Measurements from ENCODE around the gene TRPM3. TPM values are rescaled to one million over a fixed set of nuclear protein-coding genes. Genes with fewer than 3 reads are reported as not detected.

Gene TRPM3
- total and polyA plus RNA-seq, 2 of the 13 experiments (the other 11 are each of a cell fraction or from before 2014, with no cell fraction given) = not detected

DNA sequence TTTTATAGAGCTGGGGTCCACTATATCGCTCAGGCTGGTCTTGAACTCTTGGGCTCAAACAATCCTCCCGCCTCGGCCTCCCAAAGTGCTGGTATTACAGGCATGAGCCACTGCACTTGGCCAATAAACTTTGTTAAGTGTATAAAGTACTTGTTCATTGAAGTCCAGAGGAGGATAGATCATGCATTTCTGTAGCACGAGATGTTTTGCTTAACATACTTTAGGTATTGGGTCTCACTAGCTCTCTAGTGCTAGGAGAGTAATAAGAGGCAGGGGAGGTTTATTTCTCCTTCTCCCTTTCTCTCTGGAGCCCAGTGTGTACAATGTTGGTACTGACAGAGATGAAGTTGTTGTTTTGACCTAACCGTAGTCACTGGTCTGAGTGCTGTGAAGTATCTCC is 581.4 kb downstream of the TRPM3 start (continued):
- TF ChIP-seq, protein P1, sequence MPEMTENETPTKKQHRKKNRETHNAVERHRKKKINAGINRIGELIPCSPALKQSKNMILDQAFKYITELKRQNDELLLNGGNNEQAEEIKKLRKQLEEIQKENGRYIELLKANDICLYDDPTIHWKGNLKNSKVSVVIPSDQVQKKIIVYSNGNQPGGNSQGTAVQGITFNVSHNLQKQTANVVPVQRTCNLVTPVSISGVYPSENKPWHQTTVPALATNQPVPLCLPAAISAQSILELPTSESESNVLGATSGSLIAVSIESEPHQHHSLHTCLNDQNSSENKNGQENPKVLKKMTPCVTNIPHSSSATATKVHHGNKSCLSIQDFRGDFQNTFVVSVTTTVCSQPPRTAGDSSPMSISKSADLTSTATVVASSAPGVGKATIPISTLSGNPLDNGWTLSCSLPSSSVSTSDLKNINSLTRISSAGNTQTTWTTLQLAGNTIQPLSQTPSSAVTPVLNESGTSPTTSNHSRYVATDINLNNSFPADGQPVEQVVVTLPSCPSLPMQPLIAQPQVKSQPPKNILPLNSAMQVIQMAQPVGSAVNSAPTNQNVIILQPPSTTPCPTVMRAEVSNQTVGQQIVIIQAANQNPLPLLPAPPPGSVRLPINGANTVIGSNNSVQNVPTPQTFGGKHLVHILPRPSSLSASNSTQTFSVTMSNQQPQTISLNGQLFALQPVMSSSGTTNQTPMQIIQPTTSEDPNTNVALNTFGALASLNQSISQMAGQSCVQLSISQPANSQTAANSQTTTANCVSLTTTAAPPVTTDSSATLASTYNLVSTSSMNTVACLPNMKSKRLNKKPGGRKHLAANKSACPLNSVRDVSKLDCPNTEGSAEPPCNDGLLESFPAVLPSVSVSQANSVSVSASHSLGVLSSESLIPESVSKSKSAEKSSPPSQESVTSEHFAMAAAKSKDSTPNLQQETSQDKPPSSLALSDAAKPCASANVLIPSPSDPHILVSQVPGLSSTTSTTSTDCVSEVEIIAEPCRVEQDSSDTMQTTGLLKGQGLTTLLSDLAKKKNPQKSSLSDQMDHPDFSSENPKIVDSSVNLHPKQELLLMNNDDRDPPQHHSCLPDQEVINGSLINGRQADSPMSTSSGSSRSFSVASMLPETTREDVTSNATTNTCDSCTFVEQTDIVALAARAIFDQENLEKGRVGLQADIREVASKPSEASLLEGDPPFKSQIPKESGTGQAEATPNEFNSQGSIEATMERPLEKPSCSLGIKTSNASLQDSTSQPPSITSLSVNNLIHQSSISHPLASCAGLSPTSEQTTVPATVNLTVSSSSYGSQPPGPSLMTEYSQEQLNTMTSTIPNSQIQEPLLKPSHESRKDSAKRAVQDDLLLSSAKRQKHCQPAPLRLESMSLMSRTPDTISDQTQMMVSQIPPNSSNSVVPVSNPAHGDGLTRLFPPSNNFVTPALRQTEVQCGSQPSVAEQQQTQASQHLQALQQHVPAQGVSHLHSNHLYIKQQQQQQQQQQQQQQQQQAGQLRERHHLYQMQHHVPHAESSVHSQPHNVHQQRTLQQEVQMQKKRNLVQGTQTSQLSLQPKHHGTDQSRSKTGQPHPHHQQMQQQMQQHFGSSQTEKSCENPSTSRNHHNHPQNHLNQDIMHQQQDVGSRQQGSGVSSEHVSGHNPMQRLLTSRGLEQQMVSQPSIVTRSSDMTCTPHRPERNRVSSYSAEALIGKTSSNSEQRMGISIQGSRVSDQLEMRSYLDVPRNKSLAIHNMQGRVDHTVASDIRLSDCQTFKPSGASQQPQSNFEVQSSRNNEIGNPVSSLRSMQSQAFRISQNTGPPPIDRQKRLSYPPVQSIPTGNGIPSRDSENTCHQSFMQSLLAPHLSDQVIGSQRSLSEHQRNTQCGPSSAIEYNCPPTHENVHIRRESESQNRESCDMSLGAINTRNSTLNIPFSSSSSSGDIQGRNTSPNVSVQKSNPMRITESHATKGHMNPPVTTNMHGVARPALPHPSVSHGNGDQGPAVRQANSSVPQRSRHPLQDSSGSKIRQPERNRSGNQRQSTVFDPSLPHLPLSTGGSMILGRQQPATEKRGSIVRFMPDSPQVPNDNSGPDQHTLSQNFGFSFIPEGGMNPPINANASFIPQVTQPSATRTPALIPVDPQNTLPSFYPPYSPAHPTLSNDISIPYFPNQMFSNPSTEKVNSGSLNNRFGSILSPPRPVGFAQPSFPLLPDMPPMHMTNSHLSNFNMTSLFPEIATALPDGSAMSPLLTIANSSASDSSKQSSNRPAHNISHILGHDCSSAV (CRISPR knock-in tag; IDR thresholded peaks at IDR 0.05; ENCODE audit: borderline replicate concordance) = no peak
- TF ChIP-seq U2AF2 (IDR thresholded peaks at IDR 0.05; ENCODE audit: low read depth, low read length) (no peak), KMT2B (CRISPR knock-in tag; IDR thresholded peaks at IDR 0.05) (no peak), ZNF598 (CRISPR knock-in tag; IDR thresholded peaks at IDR 0.05; ENCODE audit: borderline replicate concordance) (no peak), IRF2 (CRISPR knock-in tag; IDR thresholded peaks at IDR 0.05) (no peak)

DNA sequence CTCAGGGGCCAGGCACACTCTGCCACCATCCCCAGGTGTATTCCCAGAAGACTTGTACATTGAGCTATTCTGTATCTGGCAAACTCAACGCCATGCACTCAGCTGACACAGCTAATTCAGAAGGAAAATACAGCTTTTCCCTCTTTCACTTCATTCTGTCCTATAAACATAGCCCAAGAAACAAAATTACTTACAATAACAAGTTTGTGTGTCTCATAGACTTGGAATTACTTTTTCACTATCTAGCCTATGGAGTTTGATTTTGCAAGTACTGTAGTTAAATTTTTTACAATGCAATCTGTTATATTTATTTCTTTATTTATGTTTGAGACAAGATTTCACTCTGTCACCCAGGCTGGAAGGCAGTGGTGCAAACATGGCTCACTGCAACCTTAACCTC is 581.9 kb downstream of the TRPM3 start:
- Histone ChIP-seq H3K4me2 (ENCODE audit: low read depth, low read length) (no peak overlapping the region), H3K4me1 (ENCODE audit: insufficient read depth, low read length) (no peaks in the 10 kb centered on the region), H3K27ac (ENCODE audit: extremely low read length, insufficient read depth, low read length) (no peak overlapping the region), H4K20me1 (ENCODE audit: insufficient read depth, low read length) (no peaks in the 10 kb centered on the region), H3K36me3 (replicated peaks in 1 of 2; ENCODE audit: control insufficient read depth in 1 of 2, insufficient read depth in 2 of 2, low read length in 2 of 2) (no peaks in the 10 kb centered on the region), H3K4me3 (replicated peaks in 1 of 3; ENCODE audit: insufficient read depth in 1 of 3, low read depth in 2 of 3, low read length in 3 of 3) (no peak overlapping the region), H2AFZ (ENCODE audit: low read length) (no peak overlapping the region), H3K9me3 (ENCODE audit: low read length) (no peaks in the 10 kb centered on the region), H3K9ac (ENCODE audit: insufficient read depth, low read depth, low read length) (no peak overlapping the region), H3K27me3 (ENCODE audit: control insufficient read depth in 1 of 2, insufficient read depth in 2 of 2, low read length in 2 of 2) (no peaks in the 10 kb centered on the region), H3K79me2 (ENCODE audit: insufficient read depth, low read length) (no peaks in the 10 kb centered on the region)
- in situ Hi-C loops (cut with HindIII; ENCODE audit: extremely low pct_ligation_motif_present, low pct_unique_long_range_greater_than_20kb) = no loop called here
- ATAC-seq (no peak), FAIRE-seq (no peak), DNase-seq (ENCODE audit: low spot score) (no peak)
- no TSS peak for BruUV-seq (replicated peaks)
- 0% methylated on average over 1 of the region's 1 CpG for WGBS (ENCODE audit: low lambda C conversion rate)
- ChIA-PET POLR2A (no interaction called here), CTCF (ENCODE audit: low intra/inter-chr PET ratio, low total read pairs) (no interaction called here)
- intact Hi-C loops (cut with micrococcal nuclease; ENCODE audit: unreplicated experiment) = no loop called here
- TF ChIP-seq SMARCE1 (IDR thresholded peaks at IDR 0.05; ENCODE audit: borderline replicate concordance) (no peak), CCAR2 (optimal IDR thresholded peaks at IDR 0.05; ENCODE audit: low read depth, low read length) (no peak), SRSF1 (optimal IDR thresholded peaks at IDR 0.05; ENCODE audit: low read depth, low read length) (no peak), ZNF549 (CRISPR knock-in tag; IDR thresholded peaks at IDR 0.05) (no peak), SIN3B (IDR thresholded peaks at IDR 0.05; ENCODE audit: low read length) (no peak)
- TF ChIP-seq, protein P2, sequence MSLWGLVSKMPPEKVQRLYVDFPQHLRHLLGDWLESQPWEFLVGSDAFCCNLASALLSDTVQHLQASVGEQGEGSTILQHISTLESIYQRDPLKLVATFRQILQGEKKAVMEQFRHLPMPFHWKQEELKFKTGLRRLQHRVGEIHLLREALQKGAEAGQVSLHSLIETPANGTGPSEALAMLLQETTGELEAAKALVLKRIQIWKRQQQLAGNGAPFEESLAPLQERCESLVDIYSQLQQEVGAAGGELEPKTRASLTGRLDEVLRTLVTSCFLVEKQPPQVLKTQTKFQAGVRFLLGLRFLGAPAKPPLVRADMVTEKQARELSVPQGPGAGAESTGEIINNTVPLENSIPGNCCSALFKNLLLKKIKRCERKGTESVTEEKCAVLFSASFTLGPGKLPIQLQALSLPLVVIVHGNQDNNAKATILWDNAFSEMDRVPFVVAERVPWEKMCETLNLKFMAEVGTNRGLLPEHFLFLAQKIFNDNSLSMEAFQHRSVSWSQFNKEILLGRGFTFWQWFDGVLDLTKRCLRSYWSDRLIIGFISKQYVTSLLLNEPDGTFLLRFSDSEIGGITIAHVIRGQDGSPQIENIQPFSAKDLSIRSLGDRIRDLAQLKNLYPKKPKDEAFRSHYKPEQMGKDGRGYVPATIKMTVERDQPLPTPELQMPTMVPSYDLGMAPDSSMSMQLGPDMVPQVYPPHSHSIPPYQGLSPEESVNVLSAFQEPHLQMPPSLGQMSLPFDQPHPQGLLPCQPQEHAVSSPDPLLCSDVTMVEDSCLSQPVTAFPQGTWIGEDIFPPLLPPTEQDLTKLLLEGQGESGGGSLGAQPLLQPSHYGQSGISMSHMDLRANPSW (CRISPR knock-in tag; IDR thresholded peaks at IDR 0.05; ENCODE audit: borderline replicate concordance) = no peak
- TF ChIP-seq, protein P3, sequence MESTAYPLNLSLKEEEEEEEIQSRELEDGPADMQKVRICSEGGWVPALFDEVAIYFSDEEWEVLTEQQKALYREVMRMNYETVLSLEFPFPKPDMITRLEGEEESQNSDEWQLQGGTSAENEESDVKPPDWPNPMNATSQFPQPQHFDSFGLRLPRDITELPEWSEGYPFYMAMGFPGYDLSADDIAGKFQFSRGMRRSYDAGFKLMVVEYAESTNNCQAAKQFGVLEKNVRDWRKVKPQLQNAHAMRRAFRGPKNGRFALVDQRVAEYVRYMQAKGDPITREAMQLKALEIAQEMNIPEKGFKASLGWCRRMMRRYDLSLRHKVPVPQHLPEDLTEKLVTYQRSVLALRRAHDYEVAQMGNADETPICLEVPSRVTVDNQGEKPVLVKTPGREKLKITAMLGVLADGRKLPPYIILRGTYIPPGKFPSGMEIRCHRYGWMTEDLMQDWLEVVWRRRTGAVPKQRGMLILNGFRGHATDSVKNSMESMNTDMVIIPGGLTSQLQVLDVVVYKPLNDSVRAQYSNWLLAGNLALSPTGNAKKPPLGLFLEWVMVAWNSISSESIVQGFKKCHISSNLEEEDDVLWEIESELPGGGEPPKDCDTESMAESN (CRISPR knock-in tag; conservative IDR thresholded peaks at IDR 0.05) = no peak

Data from HepG2 (cell line).